ENCODE measurements around the gene EHMT1.
"Not testable (repeated sequence)": the region's sequence is repeated elsewhere in the genome, so short reads cannot be mapped to it uniquely, and the experiment has no call there.

Gene EHMT1

GRCh38 chr9:137838576-137838975 lies 219.8 kb downstream of the EHMT1 start:
- DNase-seq (ENCODE audit: low read depth in 2 of 2, low spot score in 1 of 2) = no peak

- DNase-seq (ENCODE audit: low read depth in 2 of 2, low spot score in 1 of 2) = no peak
Observed at GRCh38 chr9:137843355-137843754, 224.6 kb downstream of the EHMT1 start.

GRCh38 chr9:137851516-137852267 lies 232.9 kb downstream of the EHMT1 start:
- DNase-seq (ENCODE audit: low read depth in 2 of 2, low spot score in 1 of 2) = no peak

- no peak for DNase-seq (ENCODE audit: low read depth in 2 of 2, low spot score in 1 of 2)
Observed at GRCh38 chr9:137853392-137853995, 234.7 kb downstream of the EHMT1 start.

- no peak for DNase-seq (ENCODE audit: low read depth in 2 of 2, low spot score in 1 of 2)
Observed at GRCh38 chr9:137860361-137860760, 241.6 kb downstream of the EHMT1 start.

GRCh38 chr9:137865581-137866145 lies 246.9 kb downstream of the EHMT1 start:
- DNase-seq (ENCODE audit: low read depth in 2 of 2, low spot score in 1 of 2) = no peak

GRCh38 chr9:137866226-137867141 lies 247.7 kb downstream of the EHMT1 start:
- no peak for DNase-seq (ENCODE audit: low read depth in 2 of 2, low spot score in 1 of 2)

- no peak for DNase-seq (ENCODE audit: low read depth in 2 of 2, low spot score in 1 of 2)
Observed at GRCh38 chr9:137870432-137870831, 251.6 kb downstream of the EHMT1 start.

- no peak for DNase-seq (ENCODE audit: low read depth in 2 of 2, low spot score in 1 of 2)
Observed at GRCh38 chr9:137872296-137872695, 253.5 kb downstream of the EHMT1 start.

- DNase-seq (ENCODE audit: low read depth in 2 of 2, low spot score in 1 of 2) = no peak
Observed at GRCh38 chr9:137873408-137873807, 254.6 kb downstream of the EHMT1 start.

GRCh38 chr9:137873858-137874362 lies 255.1 kb downstream of the EHMT1 start:
- DNase-seq (ENCODE audit: low read depth in 2 of 2, low spot score in 1 of 2) = no peak

GRCh38 chr9:137875354-137875753 lies 256.5 kb downstream of the EHMT1 start:
- no peak for DNase-seq (ENCODE audit: low read depth in 2 of 2, low spot score in 1 of 2)

GRCh38 chr9:137875846-137876245 lies 257.0 kb downstream of the EHMT1 start:
- no peak for DNase-seq (ENCODE audit: low read depth in 2 of 2, low spot score in 1 of 2)

GRCh38 chr9:137876269-137876668 lies 257.5 kb downstream of the EHMT1 start:
- DNase-seq (ENCODE audit: low read depth in 2 of 2, low spot score in 1 of 2) = no peak

- DNase-seq (ENCODE audit: low read depth in 2 of 2, low spot score in 1 of 2) = no peak
Observed at GRCh38 chr9:137876781-137877386, 258.1 kb downstream of the EHMT1 start.

GRCh38 chr9:137877506-137878122 lies 258.8 kb downstream of the EHMT1 start, which contains the start of gene CACNA1B:
Gene CACNA1B, plus strand, starts transcription at chr9:137877782. Its CDS starts 152 bp downstream, at chr9:137877934.
- not testable (repeated sequence) for DNase-seq (ENCODE audit: low read depth in 2 of 2, low spot score in 1 of 2)

GRCh38 chr9:137878146-137878941 lies 259.5 kb downstream of the EHMT1 start:
- no peak for DNase-seq (ENCODE audit: low read depth in 2 of 2, low spot score in 1 of 2)

GRCh38 chr9:137879052-137879451 lies 260.2 kb downstream of the EHMT1 start:
- DNase-seq (ENCODE audit: low read depth in 2 of 2, low spot score in 1 of 2) = no peak

- no peak for DNase-seq (ENCODE audit: low read depth in 2 of 2, low spot score in 1 of 2)
Observed at GRCh38 chr9:137879566-137880150, 260.9 kb downstream of the EHMT1 start.
